CMK (cell line): ENCODE measurements around the gene RSBN1.
"Not testable (repeated sequence)": the region's sequence is repeated elsewhere in the genome, so short reads cannot be mapped to it uniquely, and the experiment has no call there.

Experiments
- DNase-seq: peaks from one replicate; pipeline ENCODE4 v3.0.0-alpha.2; 2010; ENCODE audit warnings: low read depth

The RSBN1 gene

DNA sequence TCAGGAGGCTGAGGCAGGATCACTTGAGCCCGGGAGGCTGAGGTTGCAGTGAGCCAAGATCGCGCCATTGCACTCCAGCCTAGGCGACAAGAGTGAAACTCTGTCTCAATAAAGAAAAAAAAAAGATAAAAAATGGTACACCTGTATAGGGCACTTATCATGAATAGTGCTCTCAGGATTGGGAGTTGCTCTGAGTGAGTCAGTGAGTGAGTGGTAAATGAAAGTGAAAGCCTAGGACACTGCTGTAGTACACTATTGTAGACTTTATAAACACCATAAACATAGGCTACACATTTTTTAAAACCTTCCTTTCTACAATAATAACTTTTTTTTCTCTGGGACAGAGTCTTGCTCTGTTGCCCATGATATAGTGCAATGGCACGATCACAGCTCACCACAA, 69.8 kb downstream of the RSBN1 start:
- DNase-seq: no peak

- no peak for DNase-seq
Measured at GRCh38 chr1:113734357-113735055, 77.8 kb downstream of the RSBN1 start.

DNA sequence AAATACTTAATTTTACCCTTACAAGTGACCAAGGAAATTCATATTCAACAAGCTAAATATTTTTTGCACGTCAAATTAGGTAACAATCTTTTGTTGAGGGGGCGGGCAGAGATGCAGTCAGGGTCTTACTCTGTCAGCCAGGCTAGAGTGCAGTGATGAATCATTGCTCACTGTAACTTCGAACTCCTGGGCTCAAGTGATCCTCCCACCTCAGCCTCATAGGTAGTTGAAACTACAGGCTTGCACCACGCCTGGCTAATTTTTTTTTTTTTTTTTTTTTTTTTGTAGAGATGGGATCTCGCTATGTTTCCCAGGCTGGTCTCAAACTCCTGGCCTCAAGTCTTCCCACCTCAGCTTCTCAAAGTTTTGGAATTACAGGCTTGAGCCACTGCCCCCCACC, 79.5 kb downstream of the RSBN1 start:
- no peak for DNase-seq

DNA sequence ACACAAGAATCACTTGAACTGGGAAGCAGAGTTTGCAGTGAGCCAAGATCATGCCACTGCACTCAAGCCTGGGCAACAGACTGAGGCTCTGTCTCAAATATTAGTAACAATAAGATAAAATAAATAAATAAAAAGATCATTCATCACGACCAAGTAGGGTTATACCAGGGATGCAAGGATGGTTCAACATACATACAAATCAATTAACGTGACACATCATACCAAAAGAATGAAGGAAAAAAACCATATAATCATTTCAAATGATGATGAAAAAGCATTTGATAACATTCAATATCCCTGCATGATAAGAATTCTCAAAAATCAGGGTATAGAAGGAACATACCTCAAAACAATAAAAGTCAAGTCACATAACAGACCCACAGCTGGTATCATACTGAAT, 91.3 kb downstream of the RSBN1 start:
- no peak for DNase-seq

DNA sequence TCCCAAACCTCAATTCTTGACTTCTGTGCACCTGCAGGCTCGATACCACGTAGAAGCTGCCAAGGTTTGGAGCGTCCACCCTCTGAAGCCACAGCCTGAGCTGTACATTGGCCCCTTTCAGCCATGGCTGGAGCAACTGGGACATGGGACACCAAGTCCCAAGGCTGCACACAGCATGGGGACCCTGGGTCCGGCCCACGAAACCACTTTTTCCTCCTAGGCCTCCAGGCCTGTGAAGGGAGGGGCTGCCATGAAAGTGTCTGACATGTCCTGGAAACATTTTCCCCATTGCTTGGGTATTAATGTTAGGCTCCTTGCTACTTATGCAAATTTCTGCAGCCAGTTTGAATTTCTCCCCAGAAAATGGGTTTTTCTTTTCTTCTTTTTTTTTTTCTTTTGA, 93.7 kb downstream of the RSBN1 start:
- not testable (repeated sequence) for DNase-seq

- not testable (repeated sequence) for DNase-seq
Measured at GRCh38 chr1:113717506-113717905, 94.8 kb downstream of the RSBN1 start.

GRCh38 chr1:113714606-113715269, 97.5 kb downstream of the RSBN1 start:
- no peak for DNase-seq
